SU-DHL-6 (cell line): Measurements from ENCODE around the gene PTPRE.

Experiments
- H2AFZ ChIP-seq: fragments of 200-600 bp; sonication (generic); 2 replicates; pipeline ENCODE4 v1.6.1; 2014; ENCODE audit warnings: low read depth, mild to moderate bottlenecking, moderate library complexity, mixed read lengths, antibody characterized with exemption, low read length; ENCODE audit not compliant: severe bottlenecking
- H3F3A ChIP-seq: fragments of 200-600 bp; shearing (Covaris generic); 2 replicates; pipeline ENCODE4 v1.6.0; 2016; ENCODE audit warnings: antibody characterized with exemption, mild to moderate bottlenecking; ENCODE audit not compliant: insufficient read depth
- H3K27ac ChIP-seq: fragments of 200-600 bp; sonication (generic); 2 replicates; pipeline ENCODE4 v1.5.1; 2016; ENCODE audit warnings: low read depth, mild to moderate bottlenecking, low read length, moderate library complexity, mixed read lengths
- H3K27me3 ChIP-seq: fragments of 200-600 bp; sonication (generic), shearing (Covaris generic); 2 replicates; pipeline ENCODE4 v1.6.0; 2014; ENCODE audit warnings: mild to moderate bottlenecking, low read length
- H3K36me3 ChIP-seq: fragments of 200-600 bp; sonication (generic); 2 replicates; pipeline ENCODE4 v1.6.1; 2014; ENCODE audit warnings: mild to moderate bottlenecking, low read length, mixed read lengths
- H3K4me2 ChIP-seq: fragments of 300-600, 200-600 bp; shearing (Covaris generic), sonication (generic); 2 replicates; pipeline ENCODE4 v1.6.0; 2014; ENCODE audit warnings: low read length, low read depth, mild to moderate bottlenecking; ENCODE audit not compliant: poor library complexity, severe bottlenecking
- H3K4me3 ChIP-seq: fragments of 200-600 bp; sonication (generic); 2 replicates; pipeline ENCODE4 v1.5.1; 2014; ENCODE audit warnings: antibody characterized with exemption, low read length, mild to moderate bottlenecking, mixed read lengths; ENCODE audit not compliant: insufficient read depth, poor library complexity, severe bottlenecking
- H3K79me2 ChIP-seq: fragments of 200-600 bp; sonication (generic); 2 replicates; pipeline ENCODE4 v1.6.1; 2014; ENCODE audit warnings: mild to moderate bottlenecking, low read length, moderate library complexity; ENCODE audit not compliant: insufficient read depth
- H3K9ac ChIP-seq: fragments of 200-600 bp; sonication (generic); 2 replicates; pipeline ENCODE4 v1.7.0; 2014; ENCODE audit warnings: mild to moderate bottlenecking, low read length
- H3K9me2 ChIP-seq: fragments of 200-600 bp; sonication (generic); replicated peaks from 2 replicates; pipeline ENCODE4 v1.6.1; 2014; ENCODE audit warnings: low read length; ENCODE audit not compliant: insufficient read depth
- H3K9me3 ChIP-seq: fragments of 200-600 bp; sonication (generic); 2 replicates; pipeline ENCODE4 v1.6.1; 2014; ENCODE audit warnings: low read length, mixed read lengths; ENCODE audit not compliant: insufficient read depth
- H4K20me1 ChIP-seq: fragments of 200-600 bp; sonication (generic); 2 replicates; pipeline ENCODE4 v1.6.1; 2014; ENCODE audit warnings: low read depth, mild to moderate bottlenecking, antibody characterized with exemption, low read length, moderate library complexity, mixed read lengths
- EZH2phosphoT487 ChIP-seq: fragments of 200-600 bp; sonication (generic), shearing (Covaris generic); conservative IDR thresholded peaks from 2 replicates; pipeline ENCODE4 v1.6.1; 2018; ENCODE audit warnings: mild to moderate bottlenecking, antibody characterized with exemption, low read length, moderate library complexity, mixed read lengths
- TF ChIP-seq, protein P1 (sequence below): fragments of 200-600 bp; sonication (generic); IDR thresholded peaks from one replicate; pipeline ENCODE4 v1.5.1; 2017; ENCODE audit warnings: antibody characterized with exemption, mild to moderate bottlenecking, low read length, moderate library complexity; ENCODE audit not compliant: insufficient read depth, poor library complexity, severe bottlenecking

Gene PTPRE

DNA sequence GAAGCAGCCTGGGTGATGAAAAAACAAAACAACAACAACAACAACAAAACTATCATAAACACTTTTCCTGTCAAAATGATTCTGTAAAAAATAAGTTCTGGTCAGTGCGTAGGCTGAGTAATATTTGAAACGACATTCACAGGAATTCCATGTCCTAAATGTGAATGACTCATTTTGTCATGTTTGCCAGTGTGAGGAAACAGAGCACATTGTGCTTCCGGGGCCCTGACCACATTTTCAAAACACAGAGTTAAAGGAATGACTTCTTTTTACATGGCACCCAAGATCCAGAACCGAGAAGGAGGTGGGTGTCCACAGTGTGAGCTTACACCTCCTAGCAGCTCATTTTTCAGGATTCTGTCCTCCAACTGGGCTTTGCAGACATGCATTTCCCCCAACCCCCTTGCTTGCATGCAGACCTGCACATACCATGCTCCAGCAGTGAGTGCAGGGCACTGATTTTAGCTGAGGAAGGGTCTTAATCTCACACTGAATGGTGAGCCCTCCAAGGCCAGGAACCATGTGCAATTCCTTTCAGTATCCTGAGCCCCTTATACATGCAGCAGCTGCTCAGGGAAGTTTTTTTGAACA, 17.2 kb upstream of the PTPRE start:
- no peak overlapping the region for H3K4me3 ChIP-seq
- no peak for TF ChIP-seq EZH2phosphoT487
- TF ChIP-seq, protein P1, sequence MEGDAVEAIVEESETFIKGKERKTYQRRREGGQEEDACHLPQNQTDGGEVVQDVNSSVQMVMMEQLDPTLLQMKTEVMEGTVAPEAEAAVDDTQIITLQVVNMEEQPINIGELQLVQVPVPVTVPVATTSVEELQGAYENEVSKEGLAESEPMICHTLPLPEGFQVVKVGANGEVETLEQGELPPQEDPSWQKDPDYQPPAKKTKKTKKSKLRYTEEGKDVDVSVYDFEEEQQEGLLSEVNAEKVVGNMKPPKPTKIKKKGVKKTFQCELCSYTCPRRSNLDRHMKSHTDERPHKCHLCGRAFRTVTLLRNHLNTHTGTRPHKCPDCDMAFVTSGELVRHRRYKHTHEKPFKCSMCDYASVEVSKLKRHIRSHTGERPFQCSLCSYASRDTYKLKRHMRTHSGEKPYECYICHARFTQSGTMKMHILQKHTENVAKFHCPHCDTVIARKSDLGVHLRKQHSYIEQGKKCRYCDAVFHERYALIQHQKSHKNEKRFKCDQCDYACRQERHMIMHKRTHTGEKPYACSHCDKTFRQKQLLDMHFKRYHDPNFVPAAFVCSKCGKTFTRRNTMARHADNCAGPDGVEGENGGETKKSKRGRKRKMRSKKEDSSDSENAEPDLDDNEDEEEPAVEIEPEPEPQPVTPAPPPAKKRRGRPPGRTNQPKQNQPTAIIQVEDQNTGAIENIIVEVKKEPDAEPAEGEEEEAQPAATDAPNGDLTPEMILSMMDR: no peak
- no peaks in the 10 kb centered on the region for H3K79me2 ChIP-seq
- H3K9ac ChIP-seq: no peak overlapping the region
- H3F3A ChIP-seq: no peaks in the 10 kb centered on the region
- no peaks in the 10 kb centered on the region for H3K27me3 ChIP-seq
- no peak overlapping the region for H3K4me2 ChIP-seq
- no peaks in the 10 kb centered on the region for H3K36me3 ChIP-seq
- no peak overlapping the region for H3K27ac ChIP-seq
- H2AFZ ChIP-seq: no peak overlapping the region
- no peaks in the 10 kb centered on the region for H3K9me2 ChIP-seq
- no peaks in the 10 kb centered on the region for H3K9me3 ChIP-seq
- H4K20me1 ChIP-seq: no peaks in the 10 kb centered on the region

- no peaks in the 10 kb centered on the region for H3K79me2 ChIP-seq
- no peaks in the 10 kb centered on the region for H3K36me3 ChIP-seq
- H3K4me2 ChIP-seq: no peak overlapping the region
- H3K27me3 ChIP-seq: no peaks in the 10 kb centered on the region
- H3K27ac ChIP-seq: no peak overlapping the region
- H3F3A ChIP-seq: no peaks in the 10 kb centered on the region
- H3K9me2 ChIP-seq: no peaks in the 10 kb centered on the region
- TF ChIP-seq, protein P1: no peak
- no peak for TF ChIP-seq EZH2phosphoT487
- no peak overlapping the region for H2AFZ ChIP-seq
- no peaks in the 10 kb centered on the region for H4K20me1 ChIP-seq
- no peaks in the 10 kb centered on the region for H3K9me3 ChIP-seq
- H3K4me3 ChIP-seq: no peak overlapping the region
- no peak overlapping the region for H3K9ac ChIP-seq
These were observed 16.7 kb upstream of the PTPRE start for GRCh38 chr10:127890216-127890615.

DNA sequence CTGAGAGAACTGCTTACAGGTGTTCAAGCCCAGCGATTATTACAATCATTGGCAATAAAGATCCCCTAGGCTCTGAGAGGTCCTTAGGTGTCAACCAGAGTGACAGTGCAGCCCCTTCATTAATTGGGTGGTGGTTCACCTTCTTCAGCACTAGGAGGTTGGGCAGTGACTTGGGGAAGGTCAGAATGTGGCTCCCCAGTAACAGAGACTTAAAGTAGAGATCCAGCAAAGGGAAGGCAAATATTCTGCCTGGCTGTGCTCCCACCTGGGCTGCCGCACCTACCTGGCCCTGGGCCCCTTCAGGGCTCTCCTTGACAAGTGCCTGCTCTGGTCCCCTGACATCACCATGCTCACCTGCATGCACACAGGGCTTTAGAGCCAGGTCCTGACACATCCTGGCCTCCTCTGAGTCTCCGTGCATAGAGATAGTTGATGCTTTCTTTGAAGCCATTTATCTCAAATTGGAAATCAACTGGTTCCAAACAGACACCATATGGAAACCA, 16.0 kb upstream of the PTPRE start:
- Histone ChIP-seq H3K79me2 (no peaks in the 10 kb centered on the region), H3K9me3 (no peaks in the 10 kb centered on the region), H4K20me1 (no peaks in the 10 kb centered on the region), H3K4me2 (no peak overlapping the region), H3F3A (no peaks in the 10 kb centered on the region), H3K36me3 (no peaks in the 10 kb centered on the region), H3K9me2 (no peaks in the 10 kb centered on the region), H3K27me3 (no peaks in the 10 kb centered on the region), H3K4me3 (no peak overlapping the region), H3K9ac (no peak overlapping the region), H3K27ac (no peak overlapping the region), H2AFZ (no peak overlapping the region)
- TF ChIP-seq EZH2phosphoT487: no peak

DNA sequence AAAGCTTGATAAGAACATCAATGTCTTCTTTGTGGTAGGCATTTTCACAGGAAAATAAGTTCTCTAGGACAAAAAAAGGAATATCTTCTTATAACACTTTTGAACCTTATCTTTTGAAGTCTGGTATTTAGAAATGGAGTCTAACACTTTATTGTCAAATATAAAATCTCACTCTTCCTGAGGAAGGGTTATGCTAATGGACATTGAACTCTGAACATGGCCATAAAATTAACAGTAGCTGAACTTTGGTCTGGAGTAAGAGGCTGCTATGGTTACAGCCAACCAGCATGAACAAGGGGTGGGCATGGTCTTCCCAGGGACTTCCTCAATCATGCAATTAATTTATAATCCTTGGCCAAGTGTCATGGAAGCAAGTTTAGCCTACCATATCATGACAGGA, 14.2 kb upstream of the PTPRE start, which contains the start of gene CLRN3:
TSS of gene CLRN3 (minus strand) at position 199 of the 400 bp plus-strand sequence. CDS start at position 42, 157 bp downstream.
- no peak for TF ChIP-seq EZH2phosphoT487
- TF ChIP-seq, protein P1: no peak
- no peaks in the 10 kb centered on the region for H3F3A ChIP-seq
- no peaks in the 10 kb centered on the region for H3K27me3 ChIP-seq
- no peaks in the 10 kb centered on the region for H3K9me3 ChIP-seq
- no peaks in the 10 kb centered on the region for H3K79me2 ChIP-seq
- no peak within 1 kb of the TSS for H3K4me2 ChIP-seq
- no peak within 1 kb of the TSS for H3K9ac ChIP-seq
- no peaks in the 10 kb centered on the region for H3K9me2 ChIP-seq
- no peaks in the 10 kb centered on the region for H4K20me1 ChIP-seq
- H3K4me3 ChIP-seq: no peak within 1 kb of the TSS
- H3K27ac ChIP-seq: no peak within 1 kb of the TSS
- H2AFZ ChIP-seq: no peak within 1 kb of the TSS
- no peaks in the 10 kb centered on the region for H3K36me3 ChIP-seq
